GM06990 (cell line): ENCODE measurements around the gene TBC1D24.

Experiments
- DNase-seq: peaks from one replicate; pipeline ENCODE4 v3.0.0-alpha.2; 2011; ENCODE audit not compliant: insufficient read length; ENCODE audit errors: extremely low read depth
- H3K27me3 ChIP-seq: replicated peaks from 2 replicates; pipeline ENCODE4 v1.6.0; 2011; ENCODE audit warnings: low read length; ENCODE audit not compliant: control insufficient read depth, insufficient read depth
- H3K36me3 ChIP-seq: 2 replicates; pipeline ENCODE4 v1.5.1; 2011; ENCODE audit warnings: low read length; ENCODE audit not compliant: control insufficient read depth, insufficient read depth
- H3K4me3 ChIP-seq: replicated peaks from 2 replicates; pipeline ENCODE4 v1.5.1; 2011; ENCODE audit warnings: low read depth, mild to moderate bottlenecking, control low read depth, low read length
- TF ChIP-seq, protein P1 (sequence below): IDR thresholded peaks from 2 replicates; pipeline ENCODE4 v1.5.1; 2011; ENCODE audit warnings: low read length, control low read depth, mild to moderate bottlenecking, inconsistent platforms; ENCODE audit not compliant: insufficient read depth, poor library complexity, severe bottlenecking

The TBC1D24 gene

DNA sequence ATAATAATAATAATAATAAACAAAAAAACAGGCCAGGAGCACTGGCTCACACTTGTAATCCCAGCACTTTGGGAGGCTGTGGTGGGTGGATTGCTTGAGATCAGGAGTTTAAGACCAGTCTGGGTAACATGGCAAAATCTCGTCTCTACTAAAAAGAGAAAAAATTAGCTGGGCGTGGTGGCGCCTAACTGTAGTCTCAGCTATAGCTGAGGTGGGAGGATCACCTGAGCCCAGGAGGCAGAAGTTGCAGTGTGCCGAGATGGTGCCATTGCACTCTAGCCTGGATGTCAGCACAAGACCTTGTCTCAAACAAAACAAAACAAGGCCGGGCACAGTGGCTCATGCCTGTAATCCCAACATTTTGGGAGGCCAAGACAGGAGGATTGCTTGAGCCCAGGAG lies 20.1 kb downstream of the TBC1D24 start:
- TF ChIP-seq, protein P1, sequence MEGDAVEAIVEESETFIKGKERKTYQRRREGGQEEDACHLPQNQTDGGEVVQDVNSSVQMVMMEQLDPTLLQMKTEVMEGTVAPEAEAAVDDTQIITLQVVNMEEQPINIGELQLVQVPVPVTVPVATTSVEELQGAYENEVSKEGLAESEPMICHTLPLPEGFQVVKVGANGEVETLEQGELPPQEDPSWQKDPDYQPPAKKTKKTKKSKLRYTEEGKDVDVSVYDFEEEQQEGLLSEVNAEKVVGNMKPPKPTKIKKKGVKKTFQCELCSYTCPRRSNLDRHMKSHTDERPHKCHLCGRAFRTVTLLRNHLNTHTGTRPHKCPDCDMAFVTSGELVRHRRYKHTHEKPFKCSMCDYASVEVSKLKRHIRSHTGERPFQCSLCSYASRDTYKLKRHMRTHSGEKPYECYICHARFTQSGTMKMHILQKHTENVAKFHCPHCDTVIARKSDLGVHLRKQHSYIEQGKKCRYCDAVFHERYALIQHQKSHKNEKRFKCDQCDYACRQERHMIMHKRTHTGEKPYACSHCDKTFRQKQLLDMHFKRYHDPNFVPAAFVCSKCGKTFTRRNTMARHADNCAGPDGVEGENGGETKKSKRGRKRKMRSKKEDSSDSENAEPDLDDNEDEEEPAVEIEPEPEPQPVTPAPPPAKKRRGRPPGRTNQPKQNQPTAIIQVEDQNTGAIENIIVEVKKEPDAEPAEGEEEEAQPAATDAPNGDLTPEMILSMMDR = no peak
- Histone ChIP-seq H3K27me3 (no peaks in the 10 kb centered on the region), H3K4me3 (no peak overlapping the region), H3K36me3 (peaks cover 2% of the 10 kb centered on the region)
- DNase-seq = no peak

DNA sequence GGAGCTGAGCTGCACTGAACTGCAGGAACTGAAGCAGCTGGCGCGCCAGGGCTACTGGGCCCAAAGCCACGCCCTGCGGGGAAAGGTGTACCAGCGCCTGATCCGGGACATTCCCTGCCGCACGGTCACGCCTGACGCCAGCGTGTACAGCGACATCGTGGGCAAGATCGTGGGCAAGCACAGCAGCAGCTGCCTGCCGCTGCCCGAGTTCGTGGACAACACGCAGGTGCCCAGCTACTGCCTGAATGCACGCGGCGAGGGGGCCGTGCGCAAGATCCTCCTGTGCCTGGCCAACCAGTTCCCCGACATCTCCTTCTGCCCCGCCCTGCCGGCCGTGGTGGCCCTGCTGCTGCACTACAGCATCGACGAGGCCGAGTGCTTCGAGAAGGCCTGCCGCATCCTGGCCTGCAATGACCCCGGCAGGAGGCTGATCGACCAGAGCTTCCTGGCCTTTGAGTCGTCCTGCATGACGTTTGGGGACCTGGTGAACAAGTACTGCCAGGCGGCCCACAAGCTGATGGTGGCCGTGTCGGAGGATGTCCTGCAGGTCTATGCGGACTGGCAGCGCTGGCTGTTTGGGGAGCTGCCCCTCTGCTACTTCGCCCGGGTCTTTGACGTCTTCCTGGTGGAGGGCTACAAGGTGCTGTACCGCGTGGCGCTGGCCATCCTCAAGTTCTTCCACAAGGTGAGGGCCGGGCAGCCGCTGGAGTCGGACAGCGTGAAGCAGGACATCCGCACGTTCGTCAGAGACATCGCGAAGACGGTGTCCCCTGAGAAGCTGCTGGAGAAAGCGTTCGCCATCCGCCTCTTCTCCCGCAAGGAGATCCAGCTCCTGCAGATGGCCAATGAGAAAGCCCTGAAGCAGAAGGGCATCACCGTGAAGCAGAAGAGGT lies 21.5 kb downstream of the TBC1D24 start:
- peaks cover 2% of the 10 kb centered on the region for H3K36me3 ChIP-seq
- no peak for DNase-seq
- TF ChIP-seq, protein P1 = no peak
- no peaks in the 10 kb centered on the region for H3K27me3 ChIP-seq
- H3K4me3 ChIP-seq = no peak overlapping the region

DNA sequence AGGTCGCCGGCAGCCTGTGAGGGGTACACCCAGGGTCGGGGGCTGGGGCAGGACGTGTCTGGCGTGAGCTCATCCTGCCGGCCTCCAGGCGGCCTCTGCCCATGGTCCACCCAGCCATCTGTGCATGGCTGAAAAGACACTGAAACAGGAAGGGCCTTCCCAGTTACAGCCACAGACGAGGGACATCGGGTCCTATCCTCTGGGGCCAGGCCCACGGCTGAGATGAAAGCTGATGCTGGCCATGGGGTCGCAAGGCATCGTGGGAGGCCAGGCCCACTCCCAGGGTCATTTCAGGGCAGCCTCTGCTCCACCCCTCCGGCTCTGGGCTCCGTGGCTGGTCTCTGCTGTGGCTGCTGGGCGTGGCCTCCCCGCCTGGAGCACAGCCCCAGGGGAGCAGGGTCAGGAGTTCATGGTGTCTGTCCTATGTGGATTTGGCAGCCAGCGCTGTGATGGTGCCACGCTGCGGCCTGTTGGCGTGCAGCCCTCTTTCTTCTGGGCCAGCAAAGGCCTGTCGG lies 22.2 kb downstream of the TBC1D24 start:
- TF ChIP-seq, protein P1 = no peak
- H3K27me3 ChIP-seq = no peaks in the 10 kb centered on the region
- H3K36me3 ChIP-seq = peaks cover 2% of the 10 kb centered on the region
- no peak for DNase-seq
- H3K4me3 ChIP-seq = no peak overlapping the region

DNA sequence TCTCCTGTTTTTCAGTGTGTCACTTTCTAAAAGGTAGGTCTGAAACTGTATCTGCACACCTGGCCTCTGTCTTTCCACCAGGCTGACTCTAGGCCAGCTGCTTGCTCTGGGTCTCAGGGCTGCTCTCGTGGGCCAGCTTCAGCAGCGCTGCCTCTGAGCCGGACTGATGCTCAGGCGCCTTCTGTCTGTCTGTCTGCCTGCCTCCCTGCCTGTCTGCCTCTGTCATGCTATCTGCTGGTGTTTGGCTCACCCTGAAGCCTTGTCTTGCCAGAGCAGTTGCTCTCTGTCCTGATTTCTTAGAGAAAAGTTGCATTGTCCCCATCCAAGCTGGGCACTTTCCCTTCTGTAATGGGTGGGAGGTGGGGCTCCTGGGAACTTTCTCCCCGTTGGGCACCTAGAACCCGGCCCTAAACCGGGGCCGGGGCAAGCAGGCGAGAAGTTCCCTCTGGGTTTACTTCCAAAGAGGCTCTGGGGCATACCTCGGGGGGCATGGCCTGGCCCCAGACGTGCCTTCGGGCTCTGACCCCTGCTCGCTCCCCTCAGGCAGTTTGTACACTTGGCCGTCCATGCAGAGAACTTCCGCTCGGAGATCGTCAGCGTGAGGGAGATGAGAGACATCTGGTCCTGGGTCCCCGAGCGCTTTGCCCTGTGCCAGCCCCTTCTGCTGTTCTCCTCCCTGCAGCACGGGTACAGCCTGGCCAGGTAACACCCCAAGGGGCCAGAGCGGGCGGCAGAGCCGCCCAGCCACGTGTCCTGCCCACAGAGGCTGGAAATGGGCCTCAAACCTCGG lies 23.0 kb downstream of the TBC1D24 start:
- Histone ChIP-seq H3K4me3 (no peak overlapping the region), H3K27me3 (no peaks in the 10 kb centered on the region), H3K36me3 (peaks cover 2% of the 10 kb centered on the region)
- DNase-seq = no peak
- TF ChIP-seq, protein P1 = no peak

DNA sequence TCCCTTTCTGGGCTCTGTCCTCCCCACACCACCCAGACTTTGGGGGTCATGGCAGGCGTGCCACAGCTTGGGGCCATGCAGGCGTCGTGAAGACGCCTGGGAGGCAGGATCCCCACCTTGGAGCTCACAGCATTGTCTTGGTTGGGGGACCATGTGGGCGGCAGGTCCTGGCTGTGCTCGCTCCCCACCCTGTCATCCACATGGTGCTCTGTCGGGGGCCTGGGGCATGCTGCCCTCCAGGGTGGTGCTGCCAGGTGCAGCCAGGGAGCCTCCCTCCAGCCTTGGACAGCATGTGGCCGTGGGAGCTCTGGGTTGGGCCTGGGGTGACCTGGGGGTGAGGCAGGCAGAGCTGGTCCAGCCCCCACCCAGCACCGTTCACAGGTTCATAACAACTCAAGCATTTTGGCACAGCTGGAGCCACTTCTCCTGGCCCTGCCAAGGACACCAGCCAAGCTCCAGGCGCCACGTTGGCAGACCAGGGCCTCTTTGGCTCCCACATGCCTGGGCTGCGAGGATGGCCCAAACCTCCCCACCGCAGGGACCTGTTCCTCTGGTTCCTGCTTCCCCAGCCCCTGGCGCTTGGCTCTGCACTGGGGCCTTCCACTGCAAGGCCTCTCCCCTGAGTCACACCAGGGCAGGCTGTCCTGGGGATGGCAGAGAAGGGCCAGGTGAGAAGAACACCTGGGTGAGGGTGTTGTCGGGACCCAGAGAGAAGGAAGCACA lies 23.8 kb downstream of the TBC1D24 start:
- Histone ChIP-seq H3K36me3 (peaks cover 2% of the 10 kb centered on the region), H3K4me3 (no peak overlapping the region)
- DNase-seq = no peak

More for the DNA sequence above, 23.8 kb downstream of the TBC1D24 start:
- H3K27me3 ChIP-seq = no peaks in the 10 kb centered on the region
- TF ChIP-seq, protein P1 = no peak
